ENCODE measurements around the gene EIF2A. TPM values are rescaled to one million over a fixed set of nuclear protein-coding genes. Genes with fewer than 3 reads are reported as not detected.

The EIF2A gene
- total and polyA plus RNA-seq, 9 of the 15 experiments (the other 6 are each of a cell fraction or from before 2014, with no cell fraction given): 106 to 192 (median 168) TPM

GRCh38 chr3:150611666-150612065 lies 65.1 kb downstream of the EIF2A start:
- Histone ChIP-seq H3K79me2 (ENCODE audit: control insufficient read depth, insufficient read depth, low read length) (peaks cover 82% of the 10 kb centered on the region), H3K9ac (ENCODE audit: insufficient read depth in 1 of 2, low read depth in 2 of 2, low read length in 2 of 2) (no peak overlapping the region), H3K27me3 (ENCODE audit: control insufficient read depth in 2 of 2, insufficient read depth in 2 of 2, low read length in 2 of 2) (no peaks in the 10 kb centered on the region), H3K9me1 (ENCODE audit: control insufficient read depth, insufficient read depth, low read length) (no peaks in the 10 kb centered on the region), H3K9me3 (replicated peaks; ENCODE audit: control insufficient read depth, insufficient read depth, low read depth, low read length) (no peaks in the 10 kb centered on the region), H2AFZ (ENCODE audit: low read depth, low read length) (no peak overlapping the region), H3K36me3 (ENCODE audit: control insufficient read depth, insufficient read depth, low read length) (peaks cover 52% of the 10 kb centered on the region), H3K4me1 (replicated peaks in 1 of 2; ENCODE audit: control insufficient read depth in 2 of 2, insufficient read depth in 2 of 2, low read length in 2 of 2) (peaks cover 14% of the 10 kb centered on the region in 2 experiments; a peak in 4 of 5 replicates), H3K27ac (ENCODE audit: extremely low read depth, low read depth, low read length) (no peak overlapping the region), H3K4me2 (ENCODE audit: insufficient read depth, low read length) (no peak overlapping the region), H4K20me1 (replicated peaks; ENCODE audit: control insufficient read depth, insufficient read depth, low read length) (peaks cover 15% of the 10 kb centered on the region; the same call in 1 of the 2 replicates), H3K4me3 (no peak overlapping the region)
- FAIRE-seq (no peak), ATAC-seq (no peak), DNase-seq (ENCODE audit: extremely low read depth in 1 of 4, low spot score in 3 of 4) (no peak)
- WGBS (ENCODE audit: insufficient coverage, low coverage, missing lambda C conversion rate): 96% methylated on average over 31 of the region's 34 CpGs
- CTCF ChIA-PET (ENCODE audit: low intra/inter-chr PET ratio): no interaction called here
- no peak for TF ChIP-seq NR2C2 (CRISPR knock-in tag; IDR thresholded peaks at IDR 0.05)
- no peak for TF ChIP-seq NR2C2 (tag; IDR thresholded peaks at IDR 0.05)
- TF ChIP-seq RBFOX2 (IDR thresholded peaks at IDR 0.05; ENCODE audit: low read depth, low read length): peak; percentile 52
- TF ChIP-seq PCBP1 (IDR thresholded peaks at IDR 0.05; ENCODE audit: low read depth, low read length, poor library complexity, severe bottlenecking): peak; percentile 49
- 0 out of 2 replicates have a peak, but pooled peaks have one; percentile 46 for TF ChIP-seq RBM14 (IDR thresholded peaks at IDR 0.05; ENCODE audit: borderline replicate concordance, insufficient read depth, low read depth, low read length)
- peak; percentile 45; the same call in 1 of the 2 replicates for TF ChIP-seq POLR2G (IDR thresholded peaks at IDR 0.05; ENCODE audit: low read depth, low read length)
- TF ChIP-seq CEBPZ (IDR thresholded peaks at IDR 0.05; ENCODE audit: borderline replicate concordance, low read depth, low read length): no peak
- intact Hi-C loops (cut with micrococcal nuclease) (no loop called here), in situ Hi-C loops (cut with MboI) (no loop called here)
- BruUV-seq (replicated peaks): no TSS peak
- POLR2A ChIA-PET: interaction anchor here (0.8 to 1.6 kb wide), 4 partner anchors 9 to 515 kb away, joined by 3 to 5 read pairs (median 4); partner anchors contain the start of gene SELENOT
